Fibroblast of the aortic adventitia (primary cell): Measurements from ENCODE around the gene GLRX2. TPM values are rescaled to one million over a fixed set of nuclear protein-coding genes. Genes with fewer than 3 reads are reported as not detected.
"Not testable (repeated sequence)": the region's sequence is repeated elsewhere in the genome, so short reads cannot be mapped to it uniquely, and the experiment has no call there.

Experiments
- DNase-seq: peaks from one replicate; pipeline ENCODE4 v3.0.0-alpha.2; 2010; ENCODE audit warnings: low read depth
- H3K4me3 ChIP-seq: 2 replicates; pipeline ENCODE4 v1.5.1; 2011; ENCODE audit warnings: low read depth, mild to moderate bottlenecking, control low read depth, low read length, moderate library complexity
- small RNA-seq: library from RNA; depleted of rRNA; stranded (forward); fragments of <200 nt; gene quantifications from one replicate; pipeline ENCODE3, GENCODE V24; 2012
- total RNA-seq: library from RNA; depleted of rRNA; stranded (reverse); fragments of >200 nt; gene quantifications from 2 replicates; pipeline ENCODE4 v1.2.3, GENCODE V29; 2012; ENCODE audit warnings: low replicate concordance
- TF ChIP-seq, protein P1 (sequence below): IDR thresholded peaks from 2 replicates; pipeline ENCODE4 v1.5.1; 2011; ENCODE audit warnings: mild to moderate bottlenecking, low read length, control low read depth, inconsistent platforms; ENCODE audit not compliant: insufficient read depth

The GLRX2 gene
- total RNA-seq, 1 donor, result 25.7 TPM

DNA sequence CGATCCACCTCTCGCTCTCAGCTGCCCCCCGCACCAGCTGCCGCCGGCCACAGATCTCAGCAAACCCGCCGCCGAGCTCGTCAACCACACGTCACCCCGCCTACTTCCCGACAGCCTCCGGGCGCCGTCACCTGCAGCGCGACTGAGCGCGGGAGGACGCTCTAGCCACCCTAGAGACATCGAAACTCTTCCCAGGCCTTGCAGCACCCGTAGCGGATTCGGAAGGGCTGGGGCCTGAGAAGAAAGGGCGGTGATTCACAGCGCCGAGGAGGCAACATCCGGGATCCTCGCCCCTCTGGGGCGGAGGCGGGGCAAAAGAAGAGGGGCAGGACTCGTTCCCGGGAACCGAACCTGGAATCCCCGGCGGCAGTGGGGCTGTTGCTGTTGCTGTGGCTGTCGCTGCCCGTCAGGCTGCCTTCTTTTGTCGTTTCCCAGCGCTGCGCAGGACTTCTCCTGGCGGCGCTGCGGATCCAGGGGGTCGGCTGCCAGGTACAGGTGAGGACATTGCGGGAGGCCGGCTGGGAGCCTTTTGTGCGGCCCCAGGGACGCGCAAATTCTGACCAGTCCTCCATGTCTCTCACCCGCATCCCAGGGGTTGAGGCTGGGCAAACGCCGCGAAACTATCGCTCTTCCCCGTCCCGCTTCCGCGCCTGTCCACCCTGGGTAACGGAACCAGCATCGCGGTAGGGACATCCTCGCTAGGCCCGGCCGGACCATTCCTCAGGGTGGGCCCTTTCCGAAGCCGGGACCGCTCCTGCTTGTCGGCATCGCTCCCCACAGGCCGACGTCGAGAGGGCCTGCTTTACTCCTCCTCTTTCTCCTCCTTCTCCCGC, 45.7 kb downstream of the GLRX2 start, which contains the start of the genes RO60 and UCHL5:
RO60 (plus strand) TSS at position 331 of the 833 bp plus-strand sequence. CDS start 9,443 bp downstream, outside the sequence.
UCHL5 (minus strand) TSS at position 79 of the 833 bp plus-strand sequence. CDS start 100 bp downstream, outside the sequence.
- peak within 1 kb of the TSS; percentile 97 for H3K4me3 ChIP-seq
- peak; percentile 96 for DNase-seq
- TF ChIP-seq, protein P1, sequence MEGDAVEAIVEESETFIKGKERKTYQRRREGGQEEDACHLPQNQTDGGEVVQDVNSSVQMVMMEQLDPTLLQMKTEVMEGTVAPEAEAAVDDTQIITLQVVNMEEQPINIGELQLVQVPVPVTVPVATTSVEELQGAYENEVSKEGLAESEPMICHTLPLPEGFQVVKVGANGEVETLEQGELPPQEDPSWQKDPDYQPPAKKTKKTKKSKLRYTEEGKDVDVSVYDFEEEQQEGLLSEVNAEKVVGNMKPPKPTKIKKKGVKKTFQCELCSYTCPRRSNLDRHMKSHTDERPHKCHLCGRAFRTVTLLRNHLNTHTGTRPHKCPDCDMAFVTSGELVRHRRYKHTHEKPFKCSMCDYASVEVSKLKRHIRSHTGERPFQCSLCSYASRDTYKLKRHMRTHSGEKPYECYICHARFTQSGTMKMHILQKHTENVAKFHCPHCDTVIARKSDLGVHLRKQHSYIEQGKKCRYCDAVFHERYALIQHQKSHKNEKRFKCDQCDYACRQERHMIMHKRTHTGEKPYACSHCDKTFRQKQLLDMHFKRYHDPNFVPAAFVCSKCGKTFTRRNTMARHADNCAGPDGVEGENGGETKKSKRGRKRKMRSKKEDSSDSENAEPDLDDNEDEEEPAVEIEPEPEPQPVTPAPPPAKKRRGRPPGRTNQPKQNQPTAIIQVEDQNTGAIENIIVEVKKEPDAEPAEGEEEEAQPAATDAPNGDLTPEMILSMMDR, result peak; percentile 1

DNA sequence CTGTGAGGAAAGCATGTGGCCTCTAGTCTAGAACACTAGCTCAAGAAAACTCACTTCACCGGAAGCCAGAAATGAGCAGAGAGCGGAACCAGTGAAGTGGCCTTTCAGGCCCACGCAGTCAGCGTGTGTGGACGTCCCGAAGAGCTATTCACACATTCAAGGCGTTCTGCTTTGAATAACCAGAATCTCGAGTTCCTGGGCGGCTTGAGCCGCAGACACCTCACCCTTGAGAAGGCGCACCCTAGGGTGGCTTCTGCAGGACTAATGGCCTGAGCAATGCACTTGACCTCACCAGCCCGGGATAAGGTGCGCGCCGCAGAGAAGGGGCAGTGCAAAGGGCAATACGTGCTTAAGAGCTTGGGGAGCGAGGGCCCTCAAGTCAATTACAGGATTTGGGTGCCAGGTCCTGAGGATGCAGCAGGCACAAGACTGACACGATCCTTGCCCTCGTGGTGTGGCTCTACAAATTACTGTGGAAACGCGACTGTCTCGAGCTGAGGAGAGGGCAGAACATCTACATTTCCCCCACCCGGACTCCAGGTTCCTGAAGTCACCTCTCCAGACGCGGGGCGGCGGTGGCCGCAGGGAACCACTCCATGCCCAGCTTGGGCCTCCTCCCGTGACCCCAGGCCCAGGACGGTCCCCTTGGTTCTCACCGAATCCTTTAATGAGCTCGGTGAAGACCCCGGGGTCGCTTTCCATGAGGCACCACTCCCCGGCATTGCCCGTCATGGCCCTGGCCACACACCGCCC, 46.5 kb downstream of the GLRX2 start:
- TF ChIP-seq, protein P1, result no peak
- DNase-seq, result peak; percentile 48
- peak overlapping the region; percentile 97 for H3K4me3 ChIP-seq

DNA sequence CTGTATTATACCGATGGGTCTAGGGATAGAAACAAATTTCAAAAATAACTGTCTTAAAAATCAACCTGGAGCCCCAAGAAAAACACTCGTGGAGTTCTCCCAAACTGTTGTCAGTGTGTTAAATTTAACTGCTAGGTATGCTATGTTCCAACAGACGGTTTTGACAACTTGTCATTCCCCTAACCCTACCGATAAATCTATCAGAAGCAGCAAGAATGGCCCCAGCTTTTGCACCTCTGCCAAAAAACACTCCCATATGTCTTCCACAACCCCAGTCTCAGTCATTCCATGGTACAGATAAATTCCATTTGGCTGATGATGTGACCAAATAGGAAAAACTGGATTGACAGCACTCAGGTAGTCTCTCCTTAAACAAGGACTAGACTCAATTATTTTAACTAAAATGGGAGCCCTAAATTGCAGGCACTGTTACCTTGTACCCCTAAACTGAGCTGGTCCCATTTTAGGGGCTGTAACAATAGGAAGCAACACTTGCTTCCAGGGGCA, 51.0 kb downstream of the GLRX2 start:
- no peak for DNase-seq

DNA sequence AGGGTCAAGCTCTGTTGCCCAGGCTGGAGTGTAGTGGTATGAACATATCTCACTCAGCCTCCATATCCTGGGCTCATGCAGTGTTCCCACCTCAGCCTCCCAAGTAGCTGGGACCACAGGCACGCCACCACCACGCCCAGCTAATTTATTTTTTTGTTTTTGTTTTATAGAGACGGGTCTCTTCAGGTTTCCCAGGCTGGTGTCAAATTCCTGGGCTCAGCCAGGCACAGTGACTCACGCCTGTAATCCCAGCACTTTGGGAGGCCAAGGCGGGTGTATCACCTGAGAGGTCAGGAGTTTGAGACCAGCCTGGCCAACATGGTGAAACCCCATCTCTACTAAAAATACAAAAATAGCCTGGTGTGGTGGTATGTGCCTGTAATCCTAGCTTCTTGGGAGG, 56.3 kb downstream of the GLRX2 start:
- H3K4me3 ChIP-seq, DNase-seq: not testable (repeated sequence)

More for the DNA sequence above, 51.0 kb downstream of the GLRX2 start:
- no peak overlapping the region for H3K4me3 ChIP-seq
- TF ChIP-seq, protein P1, result no peak

Small RNA genes within 50 kb of the gene (small RNA-seq; reads per million reads assigned to genes)
- gene MIR1278 (not detected), gene SCARNA18B (2.3 reads per million, percentile 73 among the genes with 10 or more reads in this experiment)

Other genes starting within 250 kb of the GLRX2 start
- gene UCHL5, start 46.1 kb downstream of the GLRX2 start, total RNA-seq, result 35.6 TPM in 2 replicates
- gene RO60, start 45.8 kb downstream of the GLRX2 start, total RNA-seq, result 92.8 and 134 TPM in 2 replicates
- 33.4 and 174 TPM in 2 replicates for gene CDC73, start 16.6 kb upstream of the GLRX2 start, total RNA-seq
- 0.18 and 1.2 TPM in 2 replicates for gene B3GALT2, start 81.2 kb upstream of the GLRX2 start, total RNA-seq